GM12878 (cell line): Measurements from ENCODE around the gene IQUB. TPM values are rescaled to one million over a fixed set of nuclear protein-coding genes. Genes with fewer than 3 reads are reported as not detected.

ENCODE experiments used
- ATAC-seq: fragments of 200-7000 bp; cut with Tn5 transposase; 3 replicates; pipeline ENCODE4 v1.9.1; 2020; ENCODE audit warnings: mild to moderate bottlenecking, moderate library complexity
- BruUV-seq: library from RNA; stranded (reverse); fragments of 400-500 nt; replicated peaks from 2 replicates; lab custom pipeline; 2021; lab: Mats Ljungman, UMichigan
- CTCF ChIA-PET: fragments of 300-600 bp; sonication (Branson Sonifier 250); formaldehyde crosslinking; extraction: SDS; loops from one replicate; lab custom pipeline; 2021; ENCODE audit warnings: inconsistent platforms; lab: Yijun Ruan, JAX
- POLR2A ChIA-PET: fragments of 350-600 bp; formaldehyde crosslinking; extraction: SDS; loops from one replicate; lab custom pipeline; 2021; ENCODE audit warnings: inconsistent platforms; lab: Charles Lee
- RAD21 ChIA-PET: fragments of 300-600 bp; sonication (Branson Sonifier 250); formaldehyde crosslinking; loops from one replicate; lab custom pipeline; 2023; ENCODE audit warnings: antibody characterized with exemption; ENCODE audit not compliant: unreplicated experiment; lab: Charles Lee
- SMC1A ChIA-PET: fragments of 300-600 bp; sonication (Branson Sonifier 250); formaldehyde crosslinking; loops from one replicate; lab custom pipeline; 2023; ENCODE audit not compliant: unreplicated experiment, uncharacterized antibody; lab: Charles Lee
- DNase-seq: peaks from one replicate; pipeline ENCODE4 v3.0.0-alpha.2; 2011; ENCODE audit warnings: low read depth, low spot score
- FAIRE-seq: peaks from 3 replicates; lab custom pipeline; 2011; peaks lifted over from hg19 to GRCh38; lab: Jason Lieb, UNC
- H2AFZ ChIP-seq: 2 replicates; pipeline ENCODE4 v1.6.0; 2011; ENCODE audit warnings: low read depth, low read length, control low read depth; ENCODE audit not compliant: control insufficient read depth
- H3K27ac ChIP-seq: 2 replicates; pipeline ENCODE4 v1.5.1; 2011; ENCODE audit warnings: control low read depth; ENCODE audit not compliant: control insufficient read depth, insufficient read depth
- H3K27me3 ChIP-seq, 2 experiments: replicated peaks in 1 of 2; 2 replicates each; pipeline versions ENCODE4 v1.6.0 to v1.6.1; 2011; ENCODE audit warnings: low read length in 1 of 2; ENCODE audit not compliant: control insufficient read depth in 2 of 2, insufficient read depth in 2 of 2
- H3K36me3 ChIP-seq, 2 experiments: 2 replicates each; pipeline ENCODE4 v1.5.1; 2011; ENCODE audit warnings: low read length in 1 of 2; ENCODE audit not compliant: control insufficient read depth in 2 of 2, insufficient read depth in 2 of 2
- H3K4me1 ChIP-seq: 2 replicates; pipeline ENCODE4 v1.6.1; 2011; ENCODE audit warnings: mild to moderate bottlenecking, low read length, moderate library complexity, mixed read lengths; ENCODE audit not compliant: control insufficient read depth, insufficient read depth
- H3K4me2 ChIP-seq: 2 replicates; pipeline ENCODE4 v1.6.0; 2011; ENCODE audit warnings: control low read depth; ENCODE audit not compliant: control insufficient read depth, insufficient read depth
- H3K4me3 ChIP-seq: fragments of 200-600 bp; sonication (generic); 2 replicates; pipeline ENCODE4 v1.5.1; 2016
- H3K79me2 ChIP-seq: 2 replicates; pipeline ENCODE4 v1.6.0; 2011; ENCODE audit warnings: low read length; ENCODE audit not compliant: control insufficient read depth, insufficient read depth
- H3K9ac ChIP-seq: 2 replicates; pipeline ENCODE4 v1.8.0; 2011; ENCODE audit warnings: low read length, control low read depth, mixed read lengths; ENCODE audit not compliant: control insufficient read depth, insufficient read depth
- H3K9me3 ChIP-seq: replicated peaks from 3 replicates; pipeline ENCODE4 v1.5.1; 2011; ENCODE audit warnings: mild to moderate bottlenecking, low read length; ENCODE audit not compliant: control insufficient read depth, insufficient read depth
- H4K20me1 ChIP-seq: 2 replicates; pipeline ENCODE4 v1.6.0; 2011; ENCODE audit not compliant: control insufficient read depth, insufficient read depth
- CHD4 ChIP-seq: fragments of 200-600 bp; sonication (generic); IDR thresholded peaks from 2 replicates; pipeline ENCODE4 v1.6.1; 2016; ENCODE audit warnings: mild to moderate bottlenecking
- HDAC2 ChIP-seq: fragments of 200-600 bp; sonication (generic); IDR thresholded peaks from 2 replicates; pipeline ENCODE4 v1.6.1; 2017
- JUND ChIP-seq: IDR thresholded peaks from 2 replicates; pipeline ENCODE4 v1.6.1; 2012; ENCODE audit warnings: low read depth, mild to moderate bottlenecking, low read length, improper control_type of control experiment, moderate library complexity
- MEF2A ChIP-seq: IDR thresholded peaks from 2 replicates; pipeline ENCODE4 v1.6.1; 2011; ENCODE audit warnings: low read depth, mild to moderate bottlenecking, low read length, moderate library complexity; ENCODE audit not compliant: insufficient read depth
- PAX8 ChIP-seq: fragments of 450-650 bp; IDR thresholded peaks from 2 replicates; pipeline ENCODE4 v1.6.1; 2017; ENCODE audit warnings: mild to moderate bottlenecking, moderate library complexity
- RFX5 ChIP-seq: IDR thresholded peaks from 2 replicates; pipeline ENCODE4 v1.6.1; 2011; ENCODE audit warnings: low read depth, low read length, improper control_type of control experiment
- SIX5 ChIP-seq: IDR thresholded peaks from 2 replicates; pipeline ENCODE4 v1.6.1; 2011; ENCODE audit warnings: mild to moderate bottlenecking, low read depth, low read length, moderate library complexity; ENCODE audit not compliant: severe bottlenecking
- SRF ChIP-seq, 2 experiments: IDR thresholded peaks; 2 replicates each; pipeline ENCODE4 v1.6.1; 2011; ENCODE audit warnings: low read depth in 2 of 2, low read length in 2 of 2, mild to moderate bottlenecking in 1 of 2, moderate library complexity in 1 of 2
- TCF7 ChIP-seq: IDR thresholded peaks from 2 replicates; pipeline ENCODE4 v1.6.1; 2014; ENCODE audit warnings: antibody characterized with exemption, borderline replicate concordance
- ZNF207 ChIP-seq: fragments of 450-650 bp; IDR thresholded peaks from 2 replicates; pipeline ENCODE4 v1.6.1; 2014; ENCODE audit warnings: antibody characterized with exemption, mild to moderate bottlenecking, borderline replicate concordance
- WGBS: methylation state at CpG from one replicate; pipeline ENCODE4 v1.1.6; 2016; ENCODE audit warnings: low lambda C conversion rate; ENCODE audit not compliant: insufficient replicate concordance, insufficient coverage; ENCODE audit errors: missing lambda C conversion rate; 5-methylcytosine and 5-hydroxymethylcytosine counted together
- in situ Hi-C: fragments of 300-500 bp; cut with MboI; formaldehyde crosslinking; loops from 9 replicates; pipeline ENCODE4 v1.14.3; 2018; ENCODE audit warnings: mixed read lengths
- intact Hi-C: fragments of 100-400 bp; cut with micrococcal nuclease; formaldehyde crosslinking; loops from one replicate; pipeline ENCODE4 v1.14.2; 2022; ENCODE audit not compliant: unreplicated experiment
- polyA plus RNA-seq, 11 experiments: library from polyadenylated mRNA; depleted of rRNA in 4 of 11; unstranded in 6 of 11; stranded (reverse) in 5 of 11; fragments of >200 nt; fragmentation: Nextera tagmentation in 4 of 11; fragmentation: Illumina TruSeq in 1 of 11; extraction: Ambion mirVana in 4 of 11; extraction: Trizol in 1 of 11; gene quantifications; 1 replicate in 1 of 11; 2 replicates in 10 of 11; pipeline versions ENCODE4 v1.2.1 to v1.2.3, GENCODE V29; 2011 to 2016; ENCODE audit warnings: inconsistent platforms in 2 of 11, missing spikeins in 2 of 11, low read depth in 1 of 11
- total RNA-seq, 4 experiments: library from RNA; depleted of rRNA in 3 of 4; stranded (reverse); fragments of >200 nt in 3 of 4; fragmentation: Illumina TruSeq in 1 of 4; extraction: Trizol in 1 of 4; gene quantifications; 2 replicates each; pipeline versions ENCODE4 v1.2.1 to v1.2.3, GENCODE V29; 2013 to 2021
- TF ChIP-seq, protein P1 (sequence below): IDR thresholded peaks from 2 replicates; pipeline ENCODE4 v1.6.1; 2012; ENCODE audit warnings: improper control_type of control experiment, low read depth, low read length; ENCODE audit not compliant: insufficient replicate concordance

IQUB gene
- total and polyA plus RNA-seq, 10 of the 15 experiments (the other 5 are each of a cell fraction or from before 2014, with no cell fraction given), result 0.04 to 0.08 TPM; not detected in 8

GRCh38 chr7:123538897-123539296, 4.5 kb upstream of the IQUB start:
- TF ChIP-seq MEF2A (no peak), PAX8 (no peak), HDAC2 (no peak), JUND (no peak), SRF (IDR thresholded peaks at IDR 0.05; ENCODE audit: low read depth in 2 of 2, low read length in 2 of 2) (no peak)
- ChIA-PET POLR2A (interaction anchor here (1.0 to 1.6 kb wide), 3 partner anchors 14 to 19 kb away, joined by 3 to 7 read pairs (median 3); partner anchors contain the start of gene NDUFA5), CTCF (interaction anchor here (0.9 to 4.0 kb wide), 5 partner anchors 9 to 185 kb away, joined by 3 to 44 read pairs (median 4); no protein-coding TSS in a partner anchor), RAD21 (interaction anchor here (2.3 to 3.1 kb wide), 2 partner anchors 14 to 44 kb away, joined by 5 to 23 read pairs; no protein-coding TSS in a partner anchor), SMC1A (interaction anchor here (0.6 to 3.6 kb wide), 6 partner anchors 11 to 85 kb away, joined by 3 to 18 read pairs (median 4); partner anchors contain the start of gene NDUFA5)
- Histone ChIP-seq H3K4me2 (no peak overlapping the region), H3K27me3 (no peaks in the 10 kb centered on the region; a peak in 1 of 4 replicates), H3K9me3 (no peaks in the 10 kb centered on the region), H3K9ac (no peak overlapping the region), H3K36me3 (no peaks in the 10 kb centered on the region; a peak in 2 of 4 replicates), H4K20me1 (no peaks in the 10 kb centered on the region), H2AFZ (no peak overlapping the region), H3K27ac (no peak overlapping the region), H3K4me3 (no peak overlapping the region), H3K4me1 (no peaks in the 10 kb centered on the region), H3K79me2 (no peaks in the 10 kb centered on the region)
- BruUV-seq, result no TSS peak
- in situ Hi-C loops, result no loop called here
- WGBS, result 100% methylated on average over 1 of the region's 1 CpG
- no peak for DNase-seq
- intact Hi-C loops, result loop anchor here (5.0 kb wide), 1 partner anchor 208 kb away; the partner anchor contains the start of gene WASL
- FAIRE-seq, result no peak
- no peak for ATAC-seq

GRCh38 chr7:123538189-123538714, 3.9 kb upstream of the IQUB start:
- Histone ChIP-seq H3K27me3 (peaks cover 0 to 3% of the 10 kb centered on the region in 2 experiments; a peak in 1 of 4 replicates), H3K4me3 (no peak overlapping the region), H3K9me3 (no peaks in the 10 kb centered on the region), H3K36me3 (no peaks in the 10 kb centered on the region; a peak in 2 of 4 replicates), H3K9ac (no peak overlapping the region), H3K4me1 (no peaks in the 10 kb centered on the region), H4K20me1 (no peaks in the 10 kb centered on the region), H3K79me2 (no peaks in the 10 kb centered on the region), H2AFZ (no peak overlapping the region), H3K27ac (no peak overlapping the region), H3K4me2 (no peak overlapping the region)
- ChIA-PET RAD21 (interaction anchor here (2.3 to 3.1 kb wide), 2 partner anchors 15 to 43 kb away, joined by 5 to 23 read pairs; no protein-coding TSS in a partner anchor), SMC1A (interaction anchor here (0.7 to 3.4 kb wide), 3 partner anchors 16 to 46 kb away, joined by 3 to 15 read pairs (median 3); no protein-coding TSS in a partner anchor), POLR2A (interaction anchor here (1.0 to 1.6 kb wide), 3 partner anchors 15 to 20 kb away, joined by 3 to 7 read pairs (median 3); partner anchors contain the start of gene NDUFA5), CTCF (interaction anchor here (0.7 to 4.0 kb wide), 5 partner anchors 9 to 62 kb away, joined by 3 to 44 read pairs (median 4); no protein-coding TSS in a partner anchor)
- 44% methylated on average over 7 of the region's 7 CpGs for WGBS
- ATAC-seq (no peak), DNase-seq (no peak), FAIRE-seq (no peak)
- in situ Hi-C loops (no loop called here), intact Hi-C loops (loop anchor here (5.0 kb wide), 1 partner anchor 209 kb away; the partner anchor contains the start of gene WASL)
- no TSS peak for BruUV-seq
- no peak for TF ChIP-seq SIX5
- no peak for TF ChIP-seq RFX5
- no peak for TF ChIP-seq TCF7
- no peak for TF ChIP-seq ZNF207
- TF ChIP-seq CHD4, result no peak
- TF ChIP-seq, protein P1, sequence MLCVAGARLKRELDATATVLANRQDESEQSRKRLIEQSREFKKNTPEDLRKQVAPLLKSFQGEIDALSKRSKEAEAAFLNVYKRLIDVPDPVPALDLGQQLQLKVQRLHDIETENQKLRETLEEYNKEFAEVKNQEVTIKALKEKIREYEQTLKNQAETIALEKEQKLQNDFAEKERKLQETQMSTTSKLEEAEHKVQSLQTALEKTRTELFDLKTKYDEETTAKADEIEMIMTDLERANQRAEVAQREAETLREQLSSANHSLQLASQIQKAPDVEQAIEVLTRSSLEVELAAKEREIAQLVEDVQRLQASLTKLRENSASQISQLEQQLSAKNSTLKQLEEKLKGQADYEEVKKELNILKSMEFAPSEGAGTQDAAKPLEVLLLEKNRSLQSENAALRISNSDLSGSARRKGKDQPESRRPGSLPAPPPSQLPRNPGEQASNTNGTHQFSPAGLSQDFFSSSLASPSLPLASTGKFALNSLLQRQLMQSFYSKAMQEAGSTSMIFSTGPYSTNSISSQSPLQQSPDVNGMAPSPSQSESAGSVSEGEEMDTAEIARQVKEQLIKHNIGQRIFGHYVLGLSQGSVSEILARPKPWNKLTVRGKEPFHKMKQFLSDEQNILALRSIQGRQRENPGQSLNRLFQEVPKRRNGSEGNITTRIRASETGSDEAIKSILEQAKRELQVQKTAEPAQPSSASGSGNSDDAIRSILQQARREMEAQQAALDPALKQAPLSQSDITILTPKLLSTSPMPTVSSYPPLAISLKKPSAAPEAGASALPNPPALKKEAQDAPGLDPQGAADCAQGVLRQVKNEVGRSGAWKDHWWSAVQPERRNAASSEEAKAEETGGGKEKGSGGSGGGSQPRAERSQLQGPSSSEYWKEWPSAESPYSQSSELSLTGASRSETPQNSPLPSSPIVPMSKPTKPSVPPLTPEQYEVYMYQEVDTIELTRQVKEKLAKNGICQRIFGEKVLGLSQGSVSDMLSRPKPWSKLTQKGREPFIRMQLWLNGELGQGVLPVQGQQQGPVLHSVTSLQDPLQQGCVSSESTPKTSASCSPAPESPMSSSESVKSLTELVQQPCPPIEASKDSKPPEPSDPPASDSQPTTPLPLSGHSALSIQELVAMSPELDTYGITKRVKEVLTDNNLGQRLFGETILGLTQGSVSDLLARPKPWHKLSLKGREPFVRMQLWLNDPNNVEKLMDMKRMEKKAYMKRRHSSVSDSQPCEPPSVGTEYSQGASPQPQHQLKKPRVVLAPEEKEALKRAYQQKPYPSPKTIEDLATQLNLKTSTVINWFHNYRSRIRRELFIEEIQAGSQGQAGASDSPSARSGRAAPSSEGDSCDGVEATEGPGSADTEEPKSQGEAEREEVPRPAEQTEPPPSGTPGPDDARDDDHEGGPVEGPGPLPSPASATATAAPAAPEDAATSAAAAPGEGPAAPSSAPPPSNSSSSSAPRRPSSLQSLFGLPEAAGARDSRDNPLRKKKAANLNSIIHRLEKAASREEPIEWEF, result no peak
